Activated CD4-positive, alpha-beta T cell treated with anti-CD3 and anti-CD28 coated beads for 24 hours (primary cell): ENCODE data around the gene SLCO4C1.
"Not testable (repeated sequence)": the region's sequence is repeated elsewhere in the genome, so short reads cannot be mapped to it uniquely, and the experiment has no call there.

ENCODE experiments used
- DNase-seq, 2 donors: peaks; one replicate each; pipeline ENCODE4 v3.0.0-alpha.2; 2020; ENCODE audit warnings: low read depth in 2 of 2

The SLCO4C1 gene

GRCh38 chr5:102296178-102296817 is at the start of gene SLCO4C1:
SLCO4C1 (minus strand) TSS chr5:102296284; CDS start chr5:102296262, 22 bp downstream.
- DNase-seq: peak; percentile 52 to 63

- DNase-seq: no peak
Measured at GRCh38 chr5:102341681-102342288, 45.7 kb upstream of the SLCO4C1 start.

GRCh38 chr5:102324714-102325113 is 28.6 kb upstream of the SLCO4C1 start:
- DNase-seq: no peak

GRCh38 chr5:102318801-102319200 is 22.7 kb upstream of the SLCO4C1 start:
- DNase-seq: not testable (repeated sequence)

GRCh38 chr5:102314328-102314727 is 18.2 kb upstream of the SLCO4C1 start:
- DNase-seq: no peak

GRCh38 chr5:102313912-102314311 is 17.8 kb upstream of the SLCO4C1 start:
- DNase-seq: no peak

- DNase-seq: no peak
Measured at GRCh38 chr5:102312586-102313370, 16.7 kb upstream of the SLCO4C1 start.

- no peak for DNase-seq
Measured at GRCh38 chr5:102309586-102309985, 13.5 kb upstream of the SLCO4C1 start.

GRCh38 chr5:102307232-102307631 is 11.1 kb upstream of the SLCO4C1 start:
- no peak for DNase-seq

GRCh38 chr5:102306121-102306520 is 10.0 kb upstream of the SLCO4C1 start:
- no peak for DNase-seq

- DNase-seq: no peak
Measured at GRCh38 chr5:102295534-102296177, 428 bp downstream of the SLCO4C1 start.

GRCh38 chr5:102294886-102295395 is 1.1 kb downstream of the SLCO4C1 start:
- DNase-seq: no peak

- DNase-seq: no peak
Measured at GRCh38 chr5:102290004-102290403, 6.1 kb downstream of the SLCO4C1 start.

GRCh38 chr5:102289251-102289899 is 6.7 kb downstream of the SLCO4C1 start:
- DNase-seq: no peak

- no peak for DNase-seq
Measured at GRCh38 chr5:102288630-102289029, 7.5 kb downstream of the SLCO4C1 start.

- DNase-seq: no peak
Measured at GRCh38 chr5:102286476-102286875, 9.6 kb downstream of the SLCO4C1 start.

GRCh38 chr5:102283102-102283797 is 12.8 kb downstream of the SLCO4C1 start:
- no peak for DNase-seq

GRCh38 chr5:102279711-102280110 is 16.4 kb downstream of the SLCO4C1 start:
- no peak for DNase-seq

GRCh38 chr5:102278231-102278630 is 17.9 kb downstream of the SLCO4C1 start:
- no peak for DNase-seq

GRCh38 chr5:102277144-102277543 is 18.9 kb downstream of the SLCO4C1 start:
- DNase-seq: no peak

- DNase-seq: no peak
Measured at GRCh38 chr5:102271759-102272158, 24.3 kb downstream of the SLCO4C1 start.
